NCI-H2107 treated with DMSO at 0.1 percent for 48 hours (cell line): ENCODE results near the gene PHACTR3.

Source experiments
- DNase-seq: peaks from one replicate; lab custom pipeline; 2025; ENCODE audit not compliant: unreplicated experiment; lab: John Stamatoyannopoulos, UW

PHACTR3 gene

DNA sequence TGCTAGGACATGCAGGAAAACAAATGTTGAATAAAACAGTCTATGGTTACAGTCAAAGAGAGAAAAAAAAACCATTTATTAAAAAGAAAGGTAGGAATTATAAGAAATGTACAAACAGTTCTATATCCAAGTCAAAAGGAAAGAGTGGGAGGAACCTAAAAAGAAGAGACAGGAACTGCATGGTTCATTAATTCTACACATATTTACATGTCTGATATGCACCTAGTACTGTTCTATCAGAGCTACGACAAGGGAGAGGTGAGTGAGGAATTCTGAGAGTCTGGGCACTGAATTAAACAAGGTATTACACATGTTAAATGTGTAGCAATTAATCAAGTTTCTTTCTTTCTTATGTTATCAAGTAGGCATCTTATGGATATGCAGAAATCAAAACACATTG is 287.2 kb downstream of the PHACTR3 start:
- no peak for DNase-seq

DNA sequence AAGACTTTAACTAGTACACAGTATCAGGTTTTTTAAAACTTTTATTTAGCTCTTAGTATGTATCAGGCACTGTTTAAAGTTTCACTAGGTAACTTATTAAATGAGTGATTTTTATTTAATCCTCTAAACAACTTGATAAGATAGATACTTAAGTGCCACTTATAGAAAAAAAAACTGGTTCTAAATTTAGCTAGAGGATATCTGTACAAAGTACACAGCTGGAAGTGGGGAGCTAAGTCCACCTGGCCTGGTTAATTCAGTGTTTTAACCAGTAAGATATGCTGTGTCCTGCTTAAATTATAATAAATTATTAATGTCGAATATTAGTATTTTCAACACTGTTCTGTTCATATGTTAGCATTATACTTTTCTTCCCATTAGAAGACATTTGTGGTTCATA is 291.6 kb downstream of the PHACTR3 start:
- no peak for DNase-seq
